Vagina (tissue), 2 donors: ENCODE results near the gene DIP2A. TPM values are rescaled to one million over a fixed set of nuclear protein-coding genes. Genes with fewer than 3 reads are reported as not detected.

Source experiments
- DNase-seq, 2 donors: peaks; one replicate each; pipeline ENCODE4 v3.0.0-alpha.2; 2017; ENCODE audit errors: extremely low spot score in 2 of 2
- H3K27ac ChIP-seq: fragments of 200-600 bp; sonication (generic); one replicate; pipeline ENCODE4 v1.5.1; 2019
- H3K27me3 ChIP-seq: fragments of 200-600 bp; sonication (generic); one replicate; pipeline ENCODE4 v1.5.1; 2019
- H3K36me3 ChIP-seq, 2 donors: fragments of 200-600 bp; sonication (generic); one replicate each; pipeline ENCODE4 v1.5.1; 2017 to 2019
- H3K4me1 ChIP-seq: fragments of 200-600 bp; sonication (generic); one replicate; pipeline ENCODE4 v1.5.1; 2019
- H3K4me3 ChIP-seq, 2 donors: fragments of 200-600 bp; sonication (generic); 1 replicate in 1 of 2; 2 replicates in 1 of 2; pipeline ENCODE4 v1.5.1; 2016 to 2019
- H3K9me3 ChIP-seq: fragments of 200-600 bp; sonication (generic); one replicate; pipeline ENCODE4 v1.5.1; 2019
- POLR2A ChIP-seq, 2 donors: fragments of 450-650 bp; IDR thresholded peaks; one replicate each; pipeline ENCODE4 v1.6.1; 2017; ENCODE audit warnings: antibody characterized with exemption in 2 of 2, mild to moderate bottlenecking in 2 of 2, moderate library complexity in 2 of 2
- POLR2AphosphoS5 ChIP-seq, 2 donors: sonication (generic); formaldehyde crosslinking; IDR thresholded peaks; one replicate each; pipeline ENCODE4 v1.9.0; 2017; ENCODE audit warnings: antibody characterized with exemption in 2 of 2, mild to moderate bottlenecking in 2 of 2, low read depth in 1 of 2; ENCODE audit not compliant: insufficient read depth in 1 of 2
- intact Hi-C: fragments of 100-400 bp; cut with DNase I; formaldehyde crosslinking; loops from one replicate; pipeline ENCODE4 v1.15.1; 2023
- total RNA-seq: library from RNA; depleted of rRNA; stranded (reverse); fragments of >200 nt; gene quantifications from one replicate; pipeline ENCODE4 v1.2.3, GENCODE V29; 2016
- TF ChIP-seq, protein P1 (sequence below), 3 experiments: fragments of 450-650 bp in 2 of 3; fragments of 200-600 bp in 1 of 3; sonication (generic) in 1 of 3; IDR thresholded peaks; one replicate each; pipeline ENCODE4 v1.5.1; 2017 to 2019; ENCODE audit warnings: antibody characterized with exemption in 3 of 3, mild to moderate bottlenecking in 2 of 3, moderate library complexity in 2 of 3

Gene DIP2A
- total RNA-seq, 1 donor from 2014 or later, result 46.2 TPM

DNA sequence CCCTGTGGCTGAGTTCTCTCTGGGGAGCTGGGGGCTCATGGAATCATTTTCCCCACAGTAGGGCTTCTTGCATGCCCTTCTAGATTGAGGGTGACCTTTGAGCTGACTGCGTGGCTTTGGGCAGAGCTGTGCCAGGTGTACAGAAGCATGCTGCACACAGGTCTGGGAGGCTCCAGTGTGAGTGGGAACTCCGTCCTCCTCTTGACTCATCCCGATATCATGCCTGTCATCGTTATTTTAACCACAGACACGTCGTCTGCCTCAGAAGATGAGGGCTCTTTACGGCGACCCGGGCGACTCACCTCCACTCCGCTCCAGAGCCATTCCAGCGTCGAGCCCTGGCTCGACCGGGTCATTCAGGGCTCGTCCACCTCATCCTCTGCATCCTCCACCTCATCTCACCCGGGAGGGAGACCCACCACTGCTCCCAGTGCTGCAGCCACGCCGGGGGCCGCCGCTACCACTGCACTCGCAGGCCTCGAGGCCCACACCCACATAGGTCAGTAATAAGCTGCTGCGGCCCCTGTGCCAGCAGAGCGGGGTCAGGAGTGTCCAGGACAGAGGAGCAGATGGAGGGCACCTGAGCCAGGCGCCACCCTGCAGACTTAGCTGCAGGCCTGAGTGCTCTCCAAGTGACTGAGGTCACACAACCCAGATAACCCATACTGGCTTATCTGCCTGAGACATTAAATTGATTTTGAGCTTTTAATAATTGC is 39.8 kb downstream of the DIP2A start:
- H3K36me3 ChIP-seq, result peaks cover 0 to 35% of the 10 kb centered on the region in 2 donors
- TF ChIP-seq POLR2A (IDR thresholded peaks at IDR 0.05), result no peak
- TF ChIP-seq, protein P1, sequence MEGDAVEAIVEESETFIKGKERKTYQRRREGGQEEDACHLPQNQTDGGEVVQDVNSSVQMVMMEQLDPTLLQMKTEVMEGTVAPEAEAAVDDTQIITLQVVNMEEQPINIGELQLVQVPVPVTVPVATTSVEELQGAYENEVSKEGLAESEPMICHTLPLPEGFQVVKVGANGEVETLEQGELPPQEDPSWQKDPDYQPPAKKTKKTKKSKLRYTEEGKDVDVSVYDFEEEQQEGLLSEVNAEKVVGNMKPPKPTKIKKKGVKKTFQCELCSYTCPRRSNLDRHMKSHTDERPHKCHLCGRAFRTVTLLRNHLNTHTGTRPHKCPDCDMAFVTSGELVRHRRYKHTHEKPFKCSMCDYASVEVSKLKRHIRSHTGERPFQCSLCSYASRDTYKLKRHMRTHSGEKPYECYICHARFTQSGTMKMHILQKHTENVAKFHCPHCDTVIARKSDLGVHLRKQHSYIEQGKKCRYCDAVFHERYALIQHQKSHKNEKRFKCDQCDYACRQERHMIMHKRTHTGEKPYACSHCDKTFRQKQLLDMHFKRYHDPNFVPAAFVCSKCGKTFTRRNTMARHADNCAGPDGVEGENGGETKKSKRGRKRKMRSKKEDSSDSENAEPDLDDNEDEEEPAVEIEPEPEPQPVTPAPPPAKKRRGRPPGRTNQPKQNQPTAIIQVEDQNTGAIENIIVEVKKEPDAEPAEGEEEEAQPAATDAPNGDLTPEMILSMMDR (IDR thresholded peaks at IDR 0.05), result no peak
- no peak for TF ChIP-seq POLR2AphosphoS5 (IDR thresholded peaks at IDR 0.05; ENCODE audit: insufficient read depth in 1 of 2, low read depth in 1 of 2)
- no peak overlapping the region for H3K4me3 ChIP-seq
- H3K27me3 ChIP-seq, result no peaks in the 10 kb centered on the region
- DNase-seq, result no peak
- intact Hi-C loops, result no loop called here
- no peaks in the 10 kb centered on the region for H3K9me3 ChIP-seq
- H3K27ac ChIP-seq, result no peak overlapping the region
- peaks cover 8% of the 10 kb centered on the region for H3K4me1 ChIP-seq

DNA sequence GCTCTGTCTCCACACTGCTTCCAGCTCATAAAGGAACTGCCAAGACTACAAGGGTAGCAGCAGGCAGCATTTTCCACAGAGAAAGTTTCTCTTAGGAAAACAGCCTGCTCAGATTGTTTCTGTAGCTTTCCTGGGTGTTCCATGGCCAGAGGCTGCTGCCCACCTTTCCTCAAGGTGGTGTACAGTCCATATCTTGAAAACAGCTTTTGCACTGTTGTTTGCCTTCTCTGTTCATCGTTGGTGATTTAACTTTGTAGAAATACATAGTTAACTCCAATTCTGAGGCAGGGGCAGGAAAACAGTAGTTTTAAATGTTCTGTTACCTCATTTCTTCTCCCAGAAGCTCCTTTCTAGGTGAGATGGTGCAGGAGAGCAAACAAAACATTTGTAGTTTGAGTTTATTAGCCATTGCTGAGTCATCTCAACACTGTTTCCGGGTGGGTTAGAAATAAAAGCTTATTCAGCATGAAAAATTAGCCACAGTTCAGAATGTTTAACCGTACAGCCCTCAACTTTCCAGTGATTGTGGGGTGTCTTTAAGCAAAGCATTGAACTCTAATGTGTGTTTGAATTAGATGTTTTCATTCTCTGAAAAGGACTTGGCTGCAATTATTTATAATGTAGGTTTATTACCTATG is 41.7 kb downstream of the DIP2A start:
- Histone ChIP-seq H3K9me3 (no peaks in the 10 kb centered on the region), H3K4me3 (no peak overlapping the region), H3K36me3 (peaks cover 0 to 47% of the 10 kb centered on the region in 2 donors), H3K27me3 (no peaks in the 10 kb centered on the region), H3K27ac (no peak overlapping the region), H3K4me1 (peaks cover 8% of the 10 kb centered on the region)
- intact Hi-C loops, result no loop called here
- TF ChIP-seq, protein P1 (IDR thresholded peaks at IDR 0.05), result no peak
- TF ChIP-seq POLR2AphosphoS5 (IDR thresholded peaks at IDR 0.05; ENCODE audit: insufficient read depth in 1 of 2, low read depth in 1 of 2), result no peak
- TF ChIP-seq POLR2A (IDR thresholded peaks at IDR 0.05), result no peak
- DNase-seq, result no peak

DNA sequence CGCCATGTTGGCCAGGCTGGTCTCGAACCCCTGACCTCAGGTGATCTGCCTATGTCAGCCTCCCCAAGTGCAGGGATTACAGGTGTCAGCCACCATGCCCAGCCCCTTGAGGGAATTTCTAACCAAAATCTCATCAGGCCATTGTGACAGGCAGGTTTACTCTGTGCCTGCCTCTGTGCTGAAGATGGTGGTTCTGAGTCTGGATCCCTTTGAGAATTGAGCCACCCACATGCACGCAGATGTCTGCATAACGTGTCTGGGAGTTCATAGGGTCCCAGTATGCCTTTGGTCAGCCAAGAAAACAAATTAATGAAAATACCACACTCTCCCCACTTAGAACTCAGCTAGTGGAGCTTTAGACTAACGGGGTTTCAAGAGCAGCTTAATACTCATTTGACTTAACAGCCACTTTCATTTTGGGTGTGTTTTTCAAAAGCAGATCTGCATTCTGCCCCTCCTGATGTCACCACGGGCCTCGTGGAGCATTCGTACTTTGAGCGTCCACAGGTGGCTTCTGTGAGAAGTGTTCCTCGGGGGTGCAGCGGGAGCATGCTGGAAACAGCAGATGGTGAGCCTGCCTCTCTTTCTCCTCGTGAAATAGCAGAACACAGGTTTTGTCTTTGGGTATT is 45.3 kb downstream of the DIP2A start:
- peaks cover 8% of the 10 kb centered on the region for H3K4me1 ChIP-seq
- H3K27ac ChIP-seq, result no peak overlapping the region
- intact Hi-C loops, result no loop called here
- no peak for TF ChIP-seq POLR2A (IDR thresholded peaks at IDR 0.05)
- no peak for TF ChIP-seq POLR2AphosphoS5 (IDR thresholded peaks at IDR 0.05; ENCODE audit: insufficient read depth in 1 of 2, low read depth in 1 of 2)
- TF ChIP-seq, protein P1 (IDR thresholded peaks at IDR 0.05), result no peak
- DNase-seq, result no peak
- no peak overlapping the region for H3K4me3 ChIP-seq
- no peaks in the 10 kb centered on the region for H3K9me3 ChIP-seq
- peaks cover 0 to 27% of the 10 kb centered on the region in 2 donors for H3K36me3 ChIP-seq
- H3K27me3 ChIP-seq, result no peaks in the 10 kb centered on the region

DNA sequence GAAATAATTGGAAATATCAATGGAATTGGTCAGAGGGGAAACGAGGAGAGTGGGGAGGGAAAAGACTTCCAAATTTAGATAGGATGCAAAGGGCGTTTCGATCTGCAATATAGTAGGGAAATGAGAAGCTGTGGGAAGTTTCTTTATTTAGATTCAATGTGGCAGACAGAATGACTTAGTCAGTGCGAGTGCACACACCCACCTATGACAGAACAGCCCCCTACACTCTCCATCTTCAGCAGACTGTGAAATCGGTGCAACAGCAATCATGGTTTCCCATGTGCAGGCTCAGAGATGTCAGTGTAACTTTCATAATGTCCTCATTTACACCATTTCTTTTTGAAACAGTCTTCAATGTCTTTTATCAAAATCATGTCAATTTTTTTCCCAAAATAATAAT is 46.0 kb downstream of the DIP2A start:
- Histone ChIP-seq H3K4me1 (peaks cover 8% of the 10 kb centered on the region), H3K27me3 (no peaks in the 10 kb centered on the region), H3K9me3 (no peaks in the 10 kb centered on the region), H3K27ac (no peak overlapping the region), H3K4me3 (no peak overlapping the region), H3K36me3 (peaks cover 0 to 27% of the 10 kb centered on the region in 2 donors)
- TF ChIP-seq, protein P1 (IDR thresholded peaks at IDR 0.05), result no peak
- TF ChIP-seq POLR2AphosphoS5 (IDR thresholded peaks at IDR 0.05; ENCODE audit: insufficient read depth in 1 of 2, low read depth in 1 of 2), result no peak
- no peak for DNase-seq
- intact Hi-C loops, result no loop called here
